Activated CD4-positive, alpha-beta T cell treated with anti-CD3 and anti-CD28 coated beads for 4 hours (primary cell): ENCODE data around the gene TMPRSS4.

Source experiments
- DNase-seq, 2 donors: peaks; one replicate each; pipeline ENCODE4 v3.0.0-alpha.2; 2020

TMPRSS4 gene

GRCh38 chr11:118076754-118077281 is at the start of gene TMPRSS4:
Gene TMPRSS4, plus strand, starts transcription at chr11:118077078. Its CDS starts 225 bp downstream, at chr11:118077303.
- no peak for DNase-seq

GRCh38 chr11:118027694-118028093 is 49.2 kb upstream of the TMPRSS4 start:
- no peak for DNase-seq

- no peak for DNase-seq
Observed at GRCh38 chr11:118028626-118029025, 48.3 kb upstream of the TMPRSS4 start.

- no peak for DNase-seq
Observed at GRCh38 chr11:118033443-118033842, 43.4 kb upstream of the TMPRSS4 start.

GRCh38 chr11:118042141-118042540 is 34.7 kb upstream of the TMPRSS4 start:
- DNase-seq = no peak

- DNase-seq = no peak
Observed at GRCh38 chr11:118042796-118043195, 34.1 kb upstream of the TMPRSS4 start.

- DNase-seq = no peak
Observed at GRCh38 chr11:118045191-118045590, 31.7 kb upstream of the TMPRSS4 start.

- peak; percentile 38 for DNase-seq
Observed at GRCh38 chr11:118046051-118046963, 30.6 kb upstream of the TMPRSS4 start.

GRCh38 chr11:118046964-118047700 is 29.7 kb upstream of the TMPRSS4 start:
- no peak for DNase-seq

- no peak for DNase-seq
Observed at GRCh38 chr11:118047749-118048148, 29.1 kb upstream of the TMPRSS4 start.

- DNase-seq = no peak
Observed at GRCh38 chr11:118048472-118049370, 28.2 kb upstream of the TMPRSS4 start.

GRCh38 chr11:118049771-118050170 is 27.1 kb upstream of the TMPRSS4 start:
- no peak for DNase-seq

GRCh38 chr11:118050208-118050891 is 26.5 kb upstream of the TMPRSS4 start:
- DNase-seq = no peak

GRCh38 chr11:118051136-118051610 is 25.7 kb upstream of the TMPRSS4 start:
- DNase-seq = no peak

GRCh38 chr11:118051611-118052461 is 25.0 kb upstream of the TMPRSS4 start:
- peak; percentile 63 to 70 for DNase-seq

- DNase-seq = no peak
Observed at GRCh38 chr11:118052581-118053206, 24.2 kb upstream of the TMPRSS4 start.

GRCh38 chr11:118054712-118055640 is 21.9 kb upstream of the TMPRSS4 start:
- no peak for DNase-seq

GRCh38 chr11:118055966-118056365 is 20.9 kb upstream of the TMPRSS4 start:
- no peak for DNase-seq

GRCh38 chr11:118056806-118057205 is 20.1 kb upstream of the TMPRSS4 start:
- no peak for DNase-seq
